GM19238 (cell line): ENCODE measurements around the gene DNAJC2.
A peak's percentile ranks its signal among the peaks of the same experiment; 100 is the strongest.

Experiments
- DNase-seq: peaks from one replicate; pipeline ENCODE4 v3.0.0; 2011; ENCODE audit warnings: low spot score; ENCODE audit not compliant: insufficient read length

The DNAJC2 gene

GRCh38 chr7:103344453-103345149, at the start of gene DNAJC2:
Gene DNAJC2 (minus strand): TSS chr7:103344767. CDS start chr7:103344622, 145 bp downstream.
- DNase-seq = peak; percentile 67

DNA sequence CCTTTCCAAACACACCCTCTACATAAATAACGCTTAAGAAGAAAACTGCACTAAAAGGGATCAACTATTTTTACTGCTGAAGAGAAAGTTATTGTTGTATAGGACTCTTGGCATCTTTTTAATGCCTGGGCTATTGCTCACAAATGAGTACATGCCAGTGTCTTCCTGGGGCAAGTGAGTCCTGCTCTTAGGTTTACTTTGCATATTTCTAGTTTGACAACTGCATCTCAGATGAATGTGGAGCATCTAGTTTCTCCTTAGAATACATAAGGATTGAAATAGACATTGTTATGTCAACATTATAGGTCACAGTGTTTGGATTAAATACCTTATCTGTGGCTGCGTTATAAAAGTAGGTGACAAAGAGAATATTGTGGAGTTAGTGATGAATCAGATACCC, 47.4 kb upstream of the DNAJC2 start:
- DNase-seq = no peak

- DNase-seq = no peak
These were observed 46.6 kb upstream of the DNAJC2 start for GRCh38 chr7:103391150-103391549.

GRCh38 chr7:103389263-103389662, 44.7 kb upstream of the DNAJC2 start:
- no peak for DNase-seq

- no peak for DNase-seq
These were observed 44.0 kb upstream of the DNAJC2 start for GRCh38 chr7:103388469-103389140.

DNA sequence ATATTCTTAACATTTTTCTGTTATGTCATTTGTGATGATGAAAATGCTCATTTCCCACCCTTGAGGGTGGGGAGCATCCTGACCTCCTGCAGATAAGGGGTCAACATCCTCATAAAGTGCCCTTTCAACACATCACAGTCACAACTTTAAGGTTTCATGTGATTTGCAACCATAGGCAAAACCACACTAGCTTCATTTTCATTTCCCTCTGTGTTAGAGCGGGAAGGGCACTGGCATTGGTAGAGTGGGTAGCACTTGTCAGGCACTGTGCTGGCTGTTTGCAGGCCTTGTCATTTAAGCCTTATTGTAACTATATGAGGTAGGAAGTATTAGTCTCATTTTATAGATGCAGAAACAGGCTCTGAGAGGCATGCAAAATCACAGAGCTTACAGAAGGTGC, 42.7 kb upstream of the DNAJC2 start:
- DNase-seq = no peak

DNA sequence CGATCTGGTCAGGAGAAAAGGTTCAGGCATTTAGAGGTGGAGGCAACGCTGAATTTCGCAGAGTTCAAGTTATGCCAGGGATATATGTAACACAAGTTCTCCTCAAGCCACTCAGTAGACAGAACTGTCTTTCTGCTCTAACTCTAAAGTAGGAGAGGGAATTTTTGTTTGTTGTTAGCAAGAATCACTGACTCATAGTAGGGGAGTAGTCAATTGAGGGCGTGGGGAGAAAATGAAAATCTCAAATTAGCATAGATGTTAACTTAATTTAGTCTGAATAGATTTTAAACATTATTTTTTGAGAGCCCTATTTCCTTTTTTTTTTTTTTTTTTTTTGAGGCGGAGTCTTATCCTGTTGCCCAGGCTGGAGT, 37.5 kb upstream of the DNAJC2 start:
- no peak for DNase-seq

DNA sequence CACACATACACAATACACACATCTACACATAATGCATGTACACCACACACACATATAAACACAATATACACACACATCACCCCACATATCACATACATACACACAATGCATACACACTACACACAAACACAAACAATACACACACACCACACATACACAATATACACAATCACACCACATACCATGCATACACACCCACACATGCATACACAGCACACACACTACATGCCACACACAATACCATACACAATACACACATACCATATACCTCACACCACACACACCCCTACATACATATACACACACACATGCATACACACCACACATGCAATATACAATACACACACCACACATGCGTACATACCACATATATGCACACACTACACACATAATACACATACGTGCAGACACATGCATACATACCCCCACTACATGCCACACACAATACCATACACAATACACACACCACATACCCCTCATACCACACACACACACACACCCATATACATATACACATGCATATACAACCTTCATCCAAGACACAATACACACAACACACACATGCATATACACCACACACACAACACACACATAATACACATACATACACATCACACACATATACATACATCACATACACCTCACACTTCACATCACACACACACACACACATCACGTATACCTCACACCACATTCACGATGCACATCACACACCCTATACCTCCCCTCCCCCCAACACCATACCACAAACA, 36.9 kb upstream of the DNAJC2 start:
- no peak for DNase-seq

- no peak for DNase-seq
These were observed 36.0 kb upstream of the DNAJC2 start for GRCh38 chr7:103380395-103381191.

- DNase-seq = no peak
These were observed 34.9 kb upstream of the DNAJC2 start for GRCh38 chr7:103379270-103379975.

DNA sequence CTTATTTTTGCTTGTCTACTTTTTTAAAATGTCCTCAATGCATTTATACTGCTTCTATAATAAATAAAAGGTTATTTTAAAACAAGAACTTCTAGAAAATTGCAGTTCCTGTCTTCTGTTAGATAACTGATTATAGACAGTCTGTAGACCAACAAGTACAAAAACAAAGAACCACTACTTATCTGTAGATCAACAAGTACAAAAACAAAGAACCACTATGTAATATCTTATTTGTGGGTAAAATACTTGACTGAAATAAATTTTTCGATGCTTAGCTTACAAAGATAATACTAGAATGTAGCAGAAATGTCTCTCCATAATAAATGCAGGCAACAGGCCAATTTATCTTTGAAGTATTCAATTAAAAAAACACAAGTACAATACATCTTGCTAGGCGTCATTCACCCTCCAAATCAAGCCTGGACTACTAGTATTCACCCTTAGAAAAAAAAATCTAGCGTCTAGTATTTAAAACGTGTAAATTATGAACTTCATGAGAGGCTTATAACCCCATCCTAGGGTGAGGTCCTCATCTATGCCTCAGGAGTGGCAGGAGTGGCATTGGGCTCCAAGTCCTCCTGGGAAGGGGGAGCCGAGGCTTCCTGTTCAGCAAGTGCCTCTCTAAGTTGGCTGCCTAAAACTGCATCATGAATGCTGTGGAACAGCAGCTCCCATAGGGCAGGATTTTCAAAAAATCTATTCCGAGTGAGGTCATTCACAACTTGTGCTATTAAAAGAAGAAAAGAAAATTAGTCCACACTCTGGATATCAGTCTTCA, 29.5 kb upstream of the DNAJC2 start:
- no peak for DNase-seq

- DNase-seq = no peak
These were observed 24.9 kb upstream of the DNAJC2 start for GRCh38 chr7:103369432-103369831.

DNA sequence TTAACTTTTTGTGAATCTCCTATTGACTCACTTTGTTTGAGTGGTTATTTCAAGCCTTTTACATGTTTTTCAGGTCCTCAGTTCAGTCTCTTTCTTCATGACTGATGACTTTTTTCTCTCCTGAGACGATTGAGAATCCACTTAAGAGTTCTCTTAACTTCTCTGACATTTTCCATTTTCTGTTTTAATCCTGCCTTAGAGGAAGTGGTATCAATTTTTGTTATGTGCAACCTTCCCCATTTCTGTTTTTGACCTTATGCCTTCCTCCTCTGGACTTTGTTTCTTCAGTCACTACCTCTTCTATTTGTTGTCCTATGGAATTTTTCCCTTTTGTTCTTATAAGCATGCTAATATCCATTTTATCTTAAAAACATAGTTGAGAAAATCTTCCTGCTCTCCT, 5.2 kb upstream of the DNAJC2 start:
- no peak for DNase-seq

DNA sequence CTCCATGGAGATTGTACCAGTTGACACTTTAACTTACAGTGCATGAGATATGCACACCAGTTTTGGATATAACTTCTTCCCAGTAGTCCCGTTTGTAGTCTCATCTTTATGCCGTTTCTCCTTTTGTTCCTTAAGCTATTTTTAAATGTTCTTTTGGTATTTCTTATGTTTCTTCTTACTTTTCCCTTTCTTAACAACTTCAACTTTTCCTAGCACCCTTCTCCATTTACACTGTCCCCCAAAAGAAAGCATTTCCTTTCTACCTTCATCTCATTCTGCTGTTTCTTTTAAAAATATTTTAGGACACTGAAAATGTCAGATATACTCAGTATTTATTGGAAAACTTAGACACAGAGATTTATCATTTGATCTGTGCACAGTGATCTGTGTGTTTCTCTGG, 4.4 kb upstream of the DNAJC2 start:
- DNase-seq = no peak

GRCh38 chr7:103348452-103348851, 3.9 kb upstream of the DNAJC2 start:
- no peak for DNase-seq

DNA sequence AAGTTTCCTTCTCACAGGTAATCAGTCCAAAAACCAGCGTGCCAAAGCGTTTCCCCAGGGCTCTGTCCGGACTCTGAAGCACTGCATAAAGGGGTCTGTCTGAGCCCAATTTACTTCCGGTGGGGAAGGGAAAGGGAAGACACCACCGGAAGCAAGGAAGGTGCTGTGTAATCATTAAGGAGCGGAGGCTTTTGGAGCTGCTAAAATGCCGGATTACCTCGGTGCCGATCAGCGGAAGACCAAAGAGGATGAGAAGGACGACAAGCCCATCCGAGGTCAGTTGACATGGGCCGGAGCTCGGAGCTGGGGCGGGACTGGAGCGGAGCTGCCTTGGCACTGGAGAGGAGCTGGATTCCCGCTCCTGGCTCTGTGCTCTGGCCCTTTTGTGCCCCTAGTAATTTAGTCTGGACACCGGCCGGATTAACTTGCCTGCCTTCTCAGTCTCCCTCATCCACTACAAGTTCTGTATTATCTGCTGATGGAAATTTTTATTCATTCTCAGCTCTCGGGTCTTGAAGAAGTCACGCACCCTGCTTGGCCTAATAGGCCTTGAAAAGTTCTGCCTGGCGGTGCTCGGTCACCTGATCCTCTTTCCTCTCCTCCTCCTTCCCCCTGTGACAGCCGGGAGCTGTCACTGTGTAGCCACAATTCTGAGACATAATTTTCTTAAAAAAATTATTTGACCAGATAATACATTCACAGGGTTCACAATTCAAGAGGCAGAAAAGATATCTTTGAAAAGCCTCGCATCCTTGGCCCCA, 3.1 kb upstream of the DNAJC2 start, which contains the start of gene PSMC2:
Gene PSMC2 (plus strand): TSS at position 137 of the 761 bp plus-strand sequence. CDS start 69 bp downstream, at position 206.
- DNase-seq = peak; percentile 42

- DNase-seq = no peak
These were observed 1.8 kb upstream of the DNAJC2 start for GRCh38 chr7:103346396-103346795.

DNA sequence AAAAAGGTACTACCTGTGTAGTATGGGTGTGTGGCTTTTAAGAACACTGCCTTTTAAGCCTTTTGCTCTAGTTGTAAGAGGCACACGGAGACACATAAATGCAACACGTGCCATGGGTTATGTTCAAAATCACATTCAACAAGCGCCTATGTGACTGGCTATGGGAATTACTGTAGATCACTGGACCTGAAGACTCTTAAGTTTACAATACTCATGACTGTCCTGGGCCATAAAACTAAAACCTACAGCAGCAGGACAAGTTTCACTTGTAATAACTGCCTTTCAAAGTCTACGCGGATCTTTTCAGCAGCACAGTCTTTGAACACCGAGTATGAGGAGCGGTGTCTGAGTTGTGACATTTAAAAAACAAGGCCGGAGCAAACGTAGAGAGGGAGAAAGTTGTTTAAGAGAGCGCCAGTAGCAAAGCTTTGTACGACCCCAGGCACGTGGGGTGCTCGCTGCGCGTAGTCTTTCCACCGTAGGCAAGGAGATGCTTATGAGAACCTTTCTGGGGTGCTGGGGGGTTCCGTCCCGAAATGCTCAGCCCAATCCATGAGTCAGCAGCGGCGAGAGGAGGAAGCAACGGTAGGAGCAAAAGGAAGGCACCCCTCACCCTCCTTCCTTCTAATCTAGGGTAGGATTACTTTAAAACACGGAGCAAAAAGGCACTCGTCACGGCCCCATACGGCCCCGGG, 662 bp downstream of the DNAJC2 start:
- no peak for DNase-seq

DNA sequence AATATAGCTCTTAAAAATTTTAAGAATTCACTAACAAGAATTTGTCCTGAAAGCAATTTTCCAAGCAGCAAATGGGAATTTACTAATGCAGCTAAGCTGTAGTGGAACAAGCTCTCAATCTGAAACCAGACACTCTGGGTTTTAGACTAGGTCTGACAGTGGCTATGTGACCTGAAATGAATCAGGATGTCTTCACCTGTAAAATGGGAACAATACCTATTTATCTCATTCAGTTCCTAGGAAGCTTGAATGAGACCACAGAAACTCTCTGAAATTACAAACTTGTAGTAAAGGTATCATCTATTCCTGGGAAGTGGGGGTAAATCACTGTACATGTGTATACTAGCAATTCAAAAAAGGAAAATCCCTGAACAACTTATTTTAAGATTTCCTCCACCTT, 1.2 kb downstream of the DNAJC2 start:
- DNase-seq = no peak
